Measurements from ENCODE around the gene PTBP1. TPM values are rescaled to one million over a fixed set of nuclear protein-coding genes. Genes with fewer than 3 reads are reported as not detected.

PTBP1 gene
- total and polyA plus RNA-seq, 2 of the 13 experiments (the other 11 are each of a cell fraction or from before 2014, with no cell fraction given): 195 to 288 TPM

DNA sequence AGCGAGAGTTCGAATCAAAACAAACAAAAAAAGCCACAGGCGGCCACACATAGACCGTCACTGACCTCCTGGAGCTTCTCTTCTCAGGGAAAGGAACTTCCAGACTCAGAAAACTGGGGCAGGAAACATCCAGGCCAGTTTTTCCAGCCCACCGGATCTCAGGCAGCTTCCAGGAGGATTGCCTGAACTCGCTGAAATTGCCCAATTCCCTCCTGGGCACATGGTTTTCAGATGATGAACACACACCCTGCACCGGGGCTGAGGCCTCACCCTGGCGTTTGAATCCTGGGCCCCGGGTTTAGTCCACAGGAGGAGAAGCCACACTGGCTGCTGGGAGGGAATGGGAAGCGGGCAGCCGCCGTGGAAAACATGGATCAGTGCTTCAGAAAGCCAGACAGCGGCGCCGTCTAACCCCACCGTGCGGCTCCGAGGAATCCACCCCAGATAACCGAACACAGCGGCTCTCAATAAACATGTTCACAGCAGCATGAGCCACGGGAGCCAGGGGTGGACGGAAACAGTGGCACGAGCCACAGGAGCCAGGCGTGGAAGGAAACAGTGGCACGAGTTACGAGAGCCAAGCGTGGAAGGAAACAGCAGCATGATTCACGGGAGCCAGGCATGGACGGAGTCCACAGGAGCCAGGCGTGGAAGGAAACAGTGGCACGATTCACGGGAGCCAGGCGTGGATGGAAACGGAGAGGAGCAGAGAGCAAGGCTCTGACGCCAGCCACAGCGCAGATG, 18.2 kb upstream of the PTBP1 start (continued):
- TF ChIP-seq EP300 (IDR thresholded peaks at IDR 0.05; ENCODE audit: low read depth in 2 of 2, low read length in 2 of 2) (peak in 1 of 2 experiments; percentile 46; a peak in 1 of 4 replicates), EP300 (CRISPR knock-in tag; IDR thresholded peaks at IDR 0.05; ENCODE audit: borderline replicate concordance) (0 out of 2 replicates have a peak, but pooled peaks have one; percentile 37), ZNF589 (CRISPR knock-in tag; conservative IDR thresholded peaks at IDR 0.05) (0 out of 2 replicates have a peak, but pooled peaks have one; percentile 47), ZNF629 (CRISPR knock-in tag; conservative IDR thresholded peaks at IDR 0.05) (peak; percentile 34; the same call in 1 of the 2 replicates), RFX1 (IDR thresholded peaks at IDR 0.05) (no peak), SRY (CRISPR knock-in tag; IDR thresholded peaks at IDR 0.05) (0 out of 2 replicates have a peak, but pooled peaks have one; percentile 75), PHF21A (CRISPR knock-in tag; IDR thresholded peaks at IDR 0.05) (peak; percentile 50; the same call in 1 of the 2 replicates), RBM39 (IDR thresholded peaks at IDR 0.05; ENCODE audit: low read depth, low read length, poor library complexity, severe bottlenecking) (no peak), ZFY (CRISPR knock-in tag; IDR thresholded peaks at IDR 0.05) (peak; percentile 88), SMYD3 (CRISPR knock-in tag; IDR thresholded peaks at IDR 0.05) (no peak), IRF2 (CRISPR knock-in tag; IDR thresholded peaks at IDR 0.05) (peak; percentile 70)
- TF ChIP-seq, protein P1, sequence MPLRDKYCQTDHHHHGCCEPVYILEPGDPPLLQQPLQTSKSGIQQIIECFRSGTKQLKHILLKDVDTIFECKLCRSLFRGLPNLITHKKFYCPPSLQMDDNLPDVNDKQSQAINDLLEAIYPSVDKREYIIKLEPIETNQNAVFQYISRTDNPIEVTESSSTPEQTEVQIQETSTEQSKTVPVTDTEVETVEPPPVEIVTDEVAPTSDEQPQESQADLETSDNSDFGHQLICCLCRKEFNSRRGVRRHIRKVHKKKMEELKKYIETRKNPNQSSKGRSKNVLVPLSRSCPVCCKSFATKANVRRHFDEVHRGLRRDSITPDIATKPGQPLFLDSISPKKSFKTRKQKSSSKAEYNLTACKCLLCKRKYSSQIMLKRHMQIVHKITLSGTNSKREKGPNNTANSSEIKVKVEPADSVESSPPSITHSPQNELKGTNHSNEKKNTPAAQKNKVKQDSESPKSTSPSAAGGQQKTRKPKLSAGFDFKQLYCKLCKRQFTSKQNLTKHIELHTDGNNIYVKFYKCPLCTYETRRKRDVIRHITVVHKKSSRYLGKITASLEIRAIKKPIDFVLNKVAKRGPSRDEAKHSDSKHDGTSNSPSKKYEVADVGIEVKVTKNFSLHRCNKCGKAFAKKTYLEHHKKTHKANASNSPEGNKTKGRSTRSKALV (CRISPR knock-in tag; IDR thresholded peaks at IDR 0.05): peak; percentile 84; the same call in 1 of the 2 replicates
- TF ChIP-seq, protein P2, sequence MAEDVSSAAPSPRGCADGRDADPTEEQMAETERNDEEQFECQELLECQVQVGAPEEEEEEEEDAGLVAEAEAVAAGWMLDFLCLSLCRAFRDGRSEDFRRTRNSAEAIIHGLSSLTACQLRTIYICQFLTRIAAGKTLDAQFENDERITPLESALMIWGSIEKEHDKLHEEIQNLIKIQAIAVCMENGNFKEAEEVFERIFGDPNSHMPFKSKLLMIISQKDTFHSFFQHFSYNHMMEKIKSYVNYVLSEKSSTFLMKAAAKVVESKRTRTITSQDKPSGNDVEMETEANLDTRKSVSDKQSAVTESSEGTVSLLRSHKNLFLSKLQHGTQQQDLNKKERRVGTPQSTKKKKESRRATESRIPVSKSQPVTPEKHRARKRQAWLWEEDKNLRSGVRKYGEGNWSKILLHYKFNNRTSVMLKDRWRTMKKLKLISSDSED (CRISPR knock-in tag; IDR thresholded peaks at IDR 0.05): no peak
